ENCODE measurements around the gene CAB39L. TPM values are rescaled to one million over a fixed set of nuclear protein-coding genes. Genes with fewer than 3 reads are reported as not detected.

CAB39L gene
- total and polyA plus RNA-seq, 2 experiments from 2014 or later = 3.3 to 4.4 TPM

GRCh38 chr13:49298903-49299605, 144.8 kb downstream of the CAB39L start:
- ATAC-seq (no peak), DNase-seq (ENCODE audit: low spot score) (no peak)
- Mint-ChIP-seq H3K9me3 (no peaks in the 10 kb centered on the region), H3K4me1 (peaks cover 37% of the 10 kb centered on the region), H3K4me3 (no peak overlapping the region), H3K36me3 (ENCODE audit: low read depth) (no peaks in the 10 kb centered on the region), H3K27me3 (ENCODE audit: insufficient read depth, low read depth, poor library complexity) (peaks cover 7% of the 10 kb centered on the region), H3K27ac (no peak overlapping the region)
- Histone ChIP-seq H3K9me2 (ENCODE audit: insufficient read depth) (no peaks in the 10 kb centered on the region), H3K4me3 (no peak overlapping the region), H2AFZ (no peak overlapping the region), H3K79me2 (replicated peaks; ENCODE audit: insufficient read depth) (no peaks in the 10 kb centered on the region), H3K4me2 (no peak overlapping the region), H3K4me1 (ENCODE audit: insufficient read depth) (no peaks in the 10 kb centered on the region; the same call in 1 of the 2 replicates), H3F3A (replicated peaks; ENCODE audit: low read depth) (no peaks in the 10 kb centered on the region), H4K20me1 (replicated peaks; ENCODE audit: insufficient read depth) (no peaks in the 10 kb centered on the region), H3K27ac (ENCODE audit: low read depth) (no peak overlapping the region), H3K27me3 (ENCODE audit: insufficient read depth) (no peaks in the 10 kb centered on the region), H3K36me3 (ENCODE audit: insufficient read depth) (no peaks in the 10 kb centered on the region)
- no peak for TF ChIP-seq CTCF (conservative IDR thresholded peaks at IDR 0.05; ENCODE audit: low read depth in 2 of 2)
- TF ChIP-seq ZNF114 (CRISPR knock-in tag; IDR thresholded peaks at IDR 0.05) = no peak
- TF ChIP-seq EZH2phosphoT487 (IDR thresholded peaks at IDR 0.05; ENCODE audit: unreplicated experiment) = no peak
- TF ChIP-seq NANOG (IDR thresholded peaks at IDR 0.05; ENCODE audit: borderline replicate concordance) = no peak
- no peak for TF ChIP-seq STAT1 (IDR thresholded peaks at IDR 0.05; ENCODE audit: unreplicated experiment)
- no peak for TF ChIP-seq ZNF331 (CRISPR knock-in tag; IDR thresholded peaks at IDR 0.05; ENCODE audit: low read depth)
- TF ChIP-seq EZH2 (IDR thresholded peaks at IDR 0.05; ENCODE audit: low read depth, unreplicated experiment) = no peak
- TF ChIP-seq JUNB (IDR thresholded peaks at IDR 0.05; ENCODE audit: unreplicated experiment) = no peak
- TF ChIP-seq ETS1 (IDR thresholded peaks at IDR 0.05) = no peak
- no peak for TF ChIP-seq REST (IDR thresholded peaks at IDR 0.05; ENCODE audit: unreplicated experiment)
- TF ChIP-seq POLR2AphosphoS5 (IDR thresholded peaks at IDR 0.05; ENCODE audit: low read depth) = no peak
- no peak for TF ChIP-seq ZNF462 (CRISPR knock-in tag; IDR thresholded peaks at IDR 0.05)
- TF ChIP-seq CREB1 (CRISPR knock-in tag; IDR thresholded peaks at IDR 0.05; ENCODE audit: low read depth) = no peak

All from GM23338 (cell line).